Measurements from ENCODE around the gene FAM53A. TPM values are rescaled to one million over a fixed set of nuclear protein-coding genes. Genes with fewer than 3 reads are reported as not detected.

The FAM53A gene
- total and polyA plus RNA-seq, 2 of the 4 experiments (the other 2 are of a cell fraction), result 2.0 to 3.1 TPM

- no peaks in the 10 kb centered on the region for H3K27me3 ChIP-seq (ENCODE audit: control insufficient read depth, insufficient read depth, low read length)
- H3K9ac ChIP-seq (ENCODE audit: low read depth, low read length), result no peak overlapping the region
- H2AK5ac ChIP-seq (ENCODE audit: low read depth, low read length), result no peak overlapping the region
- H4K20me1 ChIP-seq (ENCODE audit: insufficient read depth, low read length), result no peaks in the 10 kb centered on the region; the same call in none of the 2 replicates
- 80% methylated on average over 12 of the region's 37 CpGs; no CpG with 5 or more reads in 1 of the 2 experiments for WGBS, 2 experiments (ENCODE audit: extremely low coverage in 2 of 2, insufficient read length in 1 of 2)
- H2BK120ac ChIP-seq (ENCODE audit: low read depth, low read length), result no peak overlapping the region
- no peak for DNase-seq
- no peak overlapping the region for H3K4ac ChIP-seq (ENCODE audit: low read depth, low read length)
- H3K56ac ChIP-seq (ENCODE audit: extremely low read depth, insufficient read depth, low read length), result no peak overlapping the region
- H3K4me2 ChIP-seq (ENCODE audit: low read depth, low read length), result no peak overlapping the region
- H3K9me3 ChIP-seq (ENCODE audit: control insufficient read depth, insufficient read depth, low read length), result no peaks in the 10 kb centered on the region; the same call in 1 of the 2 replicates
- TF ChIP-seq RAD21 (IDR thresholded peaks at IDR 0.05; ENCODE audit: low read length) (no peak), MAZ (IDR thresholded peaks at IDR 0.05; ENCODE audit: borderline replicate concordance, low read depth, low read length) (no peak), SMC3 (IDR thresholded peaks at IDR 0.05; ENCODE audit: low read depth, low read length) (no peak), RFX5 (IDR thresholded peaks at IDR 0.05; ENCODE audit: low read depth, low read length) (no peak), CTCF (conservative IDR thresholded peaks at IDR 0.05; ENCODE audit: low read depth, low read length) (no peak), POLR2A (IDR thresholded peaks at IDR 0.05; ENCODE audit: low read depth, low read length) (no peak), USF2 (IDR thresholded peaks at IDR 0.05; ENCODE audit: low read depth, low read length) (no peak), BHLHE40 (IDR thresholded peaks at IDR 0.05; ENCODE audit: low read depth, low read length) (no peak)
- TF ChIP-seq, protein P1, sequence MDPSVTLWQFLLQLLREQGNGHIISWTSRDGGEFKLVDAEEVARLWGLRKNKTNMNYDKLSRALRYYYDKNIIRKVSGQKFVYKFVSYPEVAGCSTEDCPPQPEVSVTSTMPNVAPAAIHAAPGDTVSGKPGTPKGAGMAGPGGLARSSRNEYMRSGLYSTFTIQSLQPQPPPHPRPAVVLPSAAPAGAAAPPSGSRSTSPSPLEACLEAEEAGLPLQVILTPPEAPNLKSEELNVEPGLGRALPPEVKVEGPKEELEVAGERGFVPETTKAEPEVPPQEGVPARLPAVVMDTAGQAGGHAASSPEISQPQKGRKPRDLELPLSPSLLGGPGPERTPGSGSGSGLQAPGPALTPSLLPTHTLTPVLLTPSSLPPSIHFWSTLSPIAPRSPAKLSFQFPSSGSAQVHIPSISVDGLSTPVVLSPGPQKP (IDR thresholded peaks at IDR 0.05; ENCODE audit: borderline replicate concordance, low read depth, low read length), result no peak
- intact Hi-C loops (cut with micrococcal nuclease), result no loop called here
- H3K23ac ChIP-seq (ENCODE audit: low read depth, low read length), result no peak overlapping the region
- peak overlapping the region; percentile 23 for H2AFZ ChIP-seq (replicated peaks; ENCODE audit: low read length, poor library complexity)
- no peak overlapping the region for H3K27ac ChIP-seq (ENCODE audit: insufficient read depth, low read length)
- no peak overlapping the region for H2BK20ac ChIP-seq (ENCODE audit: low read depth, low read length)
- H2AK9ac ChIP-seq (replicated peaks; ENCODE audit: low read depth, low read length, poor library complexity), result no peak overlapping the region
- ChIA-PET CTCF (no interaction called here), POLR2A (ENCODE audit: unreplicated experiment) (no interaction called here)
- no peak overlapping the region for H2BK15ac ChIP-seq (ENCODE audit: low read depth, low read length)
- no peak for ATAC-seq (ENCODE audit: low read depth)
- H4K8ac ChIP-seq (ENCODE audit: low read depth in 2 of 2, low read length in 2 of 2), result no peak overlapping the region
- H3K79me1 ChIP-seq (ENCODE audit: low read depth in 1 of 2, low read length in 2 of 2), result no peaks in the 10 kb centered on the region
- dilution Hi-C loops (cut with HindIII; ENCODE audit: low sequenced_read_pairs, unreplicated experiment), result no loop called here
- no peak overlapping the region for H4K5ac ChIP-seq (ENCODE audit: low read depth, low read length)
- H4K91ac ChIP-seq (ENCODE audit: insufficient read depth, low read depth, low read length), result no peak overlapping the region
- in situ Hi-C loops (cut with MboI; ENCODE audit: low sequenced_read_pairs), result no loop called here
- no peak overlapping the region for H2BK5ac ChIP-seq (ENCODE audit: low read depth, low read length, poor library complexity, severe bottlenecking)
- H3K4me3 ChIP-seq (ENCODE audit: insufficient read depth, low read depth, low read length), result no peak overlapping the region
- no peak overlapping the region for H3K18ac ChIP-seq (ENCODE audit: low read depth, low read length)
- H3K36me3 ChIP-seq (ENCODE audit: control insufficient read depth, insufficient read depth, low read length), result no peaks in the 10 kb centered on the region
- H3K9me1 ChIP-seq (ENCODE audit: insufficient read depth, low read length), result no peaks in the 10 kb centered on the region; the same call in 1 of the 2 replicates
- no TSS peak for BruUV-seq (replicated peaks)
- H3K14ac ChIP-seq (replicated peaks; ENCODE audit: low read depth, low read length), result no peak overlapping the region
- H3K4me1 ChIP-seq (ENCODE audit: control insufficient read depth, insufficient read depth, low read length), result no peaks in the 10 kb centered on the region
Observed at GRCh38 chr4:1614854-1615595, 69.1 kb downstream of the FAM53A start.
